ENCODE measurements around the gene LDLRAD3. TPM values are rescaled to one million over a fixed set of nuclear protein-coding genes. Genes with fewer than 3 reads are reported as not detected.

LDLRAD3 gene
- total RNA-seq, 1 experiment from 2014 or later, result 55.7 TPM

GRCh38 chr11:36273110-36273509 is 329.2 kb downstream of the LDLRAD3 start:
- CTCF ChIA-PET, result interaction anchor here (0.5 to 3.0 kb wide), 11 partner anchors 7 to 882 kb away, joined by 3 to 20 read pairs (median 4); no protein-coding TSS in a partner anchor

GRCh38 chr11:36274414-36274813 is 330.6 kb downstream of the LDLRAD3 start:
- no peak for TF ChIP-seq CTCF (IDR thresholded peaks at IDR 0.05; ENCODE audit: unreplicated experiment)
- H3K9me3 Mint-ChIP-seq (ENCODE audit: unreplicated experiment), result no peaks in the 10 kb centered on the region
- DNase-seq (ENCODE audit: unreplicated experiment), result no peak
- H3K36me3 Mint-ChIP-seq (ENCODE audit: insufficient read depth, unreplicated experiment), result peaks cover 50% of the 10 kb centered on the region
- no peak overlapping the region for H3K4me3 Mint-ChIP-seq (ENCODE audit: unreplicated experiment)
- ChIA-PET CTCF (interaction anchor here (0.8 to 3.0 kb wide), 5 partner anchors 9 to 452 kb away, joined by 3 to 20 read pairs (median 3); no protein-coding TSS in a partner anchor), POLR2A (interaction anchor here (0.6 kb wide), 1 partner anchor 1520 kb away, joined by 3 read pairs; no protein-coding TSS in a partner anchor)
- no TSS peak for BruUV-seq (replicated peaks)
- intact Hi-C loops (cut with micrococcal nuclease), result no loop called here
- H3K27ac Mint-ChIP-seq (ENCODE audit: low read depth, unreplicated experiment), result no peak overlapping the region
- no peaks in the 10 kb centered on the region for H3K4me1 Mint-ChIP-seq (ENCODE audit: insufficient read depth, unreplicated experiment)
- no peaks in the 10 kb centered on the region for H3K27me3 Mint-ChIP-seq (ENCODE audit: insufficient read depth, unreplicated experiment)

More at GRCh38 chr11:36273110-36273509, 329.2 kb downstream of the LDLRAD3 start:
- Mint-ChIP-seq H3K36me3 (ENCODE audit: insufficient read depth, unreplicated experiment) (peaks cover 44% of the 10 kb centered on the region), H3K9me3 (ENCODE audit: unreplicated experiment) (no peaks in the 10 kb centered on the region), H3K4me1 (ENCODE audit: insufficient read depth, unreplicated experiment) (no peaks in the 10 kb centered on the region), H3K27me3 (ENCODE audit: insufficient read depth, unreplicated experiment) (no peaks in the 10 kb centered on the region), H3K4me3 (ENCODE audit: unreplicated experiment) (no peak overlapping the region), H3K27ac (ENCODE audit: low read depth, unreplicated experiment) (no peak overlapping the region)
- no TSS peak for BruUV-seq (replicated peaks)
- no peak for DNase-seq (ENCODE audit: unreplicated experiment)
- intact Hi-C loops (cut with micrococcal nuclease), result no loop called here
- POLR2A ChIA-PET, result no interaction called here
- TF ChIP-seq CTCF (IDR thresholded peaks at IDR 0.05; ENCODE audit: unreplicated experiment), result no peak

GRCh38 chr11:36278531-36279282 is 334.8 kb downstream of the LDLRAD3 start:
- intact Hi-C loops (cut with micrococcal nuclease), result no loop called here
- CTCF ChIA-PET, result interaction anchor here (0.6 to 1.6 kb wide), 9 partner anchors 10 to 771 kb away, joined by 3 to 11 read pairs (median 3); no protein-coding TSS in a partner anchor
- POLR2A ChIA-PET, result interaction anchor here (0.7 to 1.2 kb wide), 3 partner anchors 10 to 400 kb away, joined by 3 read pairs; no protein-coding TSS in a partner anchor
- no peak for DNase-seq (ENCODE audit: unreplicated experiment)
- no TSS peak for BruUV-seq (replicated peaks)
- Mint-ChIP-seq H3K4me3 (ENCODE audit: unreplicated experiment) (no peak overlapping the region), H3K27ac (ENCODE audit: low read depth, unreplicated experiment) (no peak overlapping the region), H3K4me1 (ENCODE audit: insufficient read depth, unreplicated experiment) (peaks cover 9% of the 10 kb centered on the region), H3K9me3 (ENCODE audit: unreplicated experiment) (peaks cover 7% of the 10 kb centered on the region), H3K27me3 (ENCODE audit: insufficient read depth, unreplicated experiment) (no peaks in the 10 kb centered on the region), H3K36me3 (ENCODE audit: insufficient read depth, unreplicated experiment) (peaks cover 45% of the 10 kb centered on the region)
- TF ChIP-seq CTCF (IDR thresholded peaks at IDR 0.05; ENCODE audit: unreplicated experiment), result no peak

GRCh38 chr11:36280531-36280930 is 336.7 kb downstream of the LDLRAD3 start:
- H3K27me3 Mint-ChIP-seq (ENCODE audit: insufficient read depth, unreplicated experiment), result no peaks in the 10 kb centered on the region
- ChIA-PET CTCF (interaction anchor here (0.5 to 2.3 kb wide), 12 partner anchors 14 to 1514 kb away, joined by 3 to 14 read pairs (median 3); no protein-coding TSS in a partner anchor), POLR2A (interaction anchor here (1.3 to 1.6 kb wide), 3 partner anchors 8 to 20 kb away, joined by 3 to 5 read pairs (median 5); partner anchors contain the start of gene COMMD9)
- peaks cover 15% of the 10 kb centered on the region for H3K4me1 Mint-ChIP-seq (ENCODE audit: insufficient read depth, unreplicated experiment)
- no TSS peak for BruUV-seq (replicated peaks)
- peaks cover 8% of the 10 kb centered on the region for H3K9me3 Mint-ChIP-seq (ENCODE audit: unreplicated experiment)
- no peak for TF ChIP-seq CTCF (IDR thresholded peaks at IDR 0.05; ENCODE audit: unreplicated experiment)
- no peak overlapping the region for H3K4me3 Mint-ChIP-seq (ENCODE audit: unreplicated experiment)
- peak overlapping the region; percentile 79 for H3K27ac Mint-ChIP-seq (ENCODE audit: low read depth, unreplicated experiment)
- peak; percentile 45 for DNase-seq (ENCODE audit: unreplicated experiment)
- intact Hi-C loops (cut with micrococcal nuclease), result no loop called here
- peaks cover 45% of the 10 kb centered on the region for H3K36me3 Mint-ChIP-seq (ENCODE audit: insufficient read depth, unreplicated experiment)
